ENCODE measurements around the gene CXCR6. TPM values are rescaled to one million over a fixed set of nuclear protein-coding genes. Genes with fewer than 3 reads are reported as not detected.

The CXCR6 gene
- total and polyA plus RNA-seq, 2 of the 13 experiments (the other 11 are each of a cell fraction or from before 2014, with no cell fraction given) = not detected

DNA sequence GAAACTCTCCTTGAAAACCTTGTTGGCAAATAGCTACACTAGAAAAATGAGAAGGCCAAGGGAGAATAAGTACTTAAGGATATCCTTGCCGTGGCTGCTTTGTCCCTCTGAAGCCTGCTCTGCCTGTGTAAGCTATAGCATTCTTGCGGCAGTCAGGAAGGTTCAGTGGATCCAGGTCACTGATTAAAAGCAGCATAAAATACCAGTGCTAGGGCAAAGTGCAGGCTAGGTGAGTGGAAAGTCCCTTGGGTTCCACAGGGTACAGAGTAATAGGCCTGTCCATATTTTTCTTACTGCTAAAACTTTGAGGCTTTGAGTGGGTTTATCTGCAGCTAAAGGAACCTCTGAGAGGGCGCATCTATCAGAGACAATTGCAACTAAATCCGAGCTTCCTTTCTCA lies 10.3 kb downstream of the CXCR6 start (continued):
- TF ChIP-seq, protein P1, sequence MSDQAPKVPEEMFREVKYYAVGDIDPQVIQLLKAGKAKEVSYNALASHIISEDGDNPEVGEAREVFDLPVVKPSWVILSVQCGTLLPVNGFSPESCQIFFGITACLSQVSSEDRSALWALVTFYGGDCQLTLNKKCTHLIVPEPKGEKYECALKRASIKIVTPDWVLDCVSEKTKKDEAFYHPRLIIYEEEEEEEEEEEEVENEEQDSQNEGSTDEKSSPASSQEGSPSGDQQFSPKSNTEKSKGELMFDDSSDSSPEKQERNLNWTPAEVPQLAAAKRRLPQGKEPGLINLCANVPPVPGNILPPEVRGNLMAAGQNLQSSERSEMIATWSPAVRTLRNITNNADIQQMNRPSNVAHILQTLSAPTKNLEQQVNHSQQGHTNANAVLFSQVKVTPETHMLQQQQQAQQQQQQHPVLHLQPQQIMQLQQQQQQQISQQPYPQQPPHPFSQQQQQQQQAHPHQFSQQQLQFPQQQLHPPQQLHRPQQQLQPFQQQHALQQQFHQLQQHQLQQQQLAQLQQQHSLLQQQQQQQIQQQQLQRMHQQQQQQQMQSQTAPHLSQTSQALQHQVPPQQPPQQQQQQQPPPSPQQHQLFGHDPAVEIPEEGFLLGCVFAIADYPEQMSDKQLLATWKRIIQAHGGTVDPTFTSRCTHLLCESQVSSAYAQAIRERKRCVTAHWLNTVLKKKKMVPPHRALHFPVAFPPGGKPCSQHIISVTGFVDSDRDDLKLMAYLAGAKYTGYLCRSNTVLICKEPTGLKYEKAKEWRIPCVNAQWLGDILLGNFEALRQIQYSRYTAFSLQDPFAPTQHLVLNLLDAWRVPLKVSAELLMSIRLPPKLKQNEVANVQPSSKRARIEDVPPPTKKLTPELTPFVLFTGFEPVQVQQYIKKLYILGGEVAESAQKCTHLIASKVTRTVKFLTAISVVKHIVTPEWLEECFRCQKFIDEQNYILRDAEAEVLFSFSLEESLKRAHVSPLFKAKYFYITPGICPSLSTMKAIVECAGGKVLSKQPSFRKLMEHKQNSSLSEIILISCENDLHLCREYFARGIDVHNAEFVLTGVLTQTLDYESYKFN (CRISPR knock-in tag; conservative IDR thresholded peaks at IDR 0.05) = no peak
- no peak for TF ChIP-seq ZNF629 (CRISPR knock-in tag; conservative IDR thresholded peaks at IDR 0.05)
- TF ChIP-seq ZNF746 (CRISPR knock-in tag; IDR thresholded peaks at IDR 0.05) = no peak

DNA sequence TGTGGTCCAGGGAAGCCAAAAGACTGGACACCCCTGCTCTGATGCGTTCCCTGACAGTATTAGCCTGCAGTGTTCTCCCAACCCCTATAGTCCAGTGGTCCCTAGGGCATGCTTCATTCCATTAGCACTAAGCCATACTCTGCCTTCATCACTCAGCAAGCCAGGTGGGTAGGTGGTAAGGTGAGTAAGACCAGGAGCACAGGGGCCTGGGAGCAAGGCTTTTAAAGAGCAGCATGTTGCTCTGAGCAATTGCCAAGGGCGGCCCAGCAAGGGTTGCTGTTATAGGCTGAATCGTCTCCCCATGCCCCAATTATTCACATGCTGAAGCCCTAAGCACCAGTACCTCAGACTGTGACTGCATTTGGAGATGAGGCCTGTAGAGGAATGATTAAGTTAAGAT lies 11.0 kb downstream of the CXCR6 start:
- intact Hi-C loops (cut with micrococcal nuclease; ENCODE audit: unreplicated experiment) (no loop called here), in situ Hi-C loops (cut with HindIII; ENCODE audit: extremely low pct_ligation_motif_present, low pct_unique_long_range_greater_than_20kb) (no loop called here)
- Histone ChIP-seq H3K27me3 (ENCODE audit: control insufficient read depth in 1 of 2, insufficient read depth in 2 of 2, low read length in 2 of 2) (no peaks in the 10 kb centered on the region), H3K9me3 (ENCODE audit: low read length) (no peaks in the 10 kb centered on the region), H3K4me2 (ENCODE audit: low read depth, low read length) (no peak overlapping the region), H4K20me1 (ENCODE audit: insufficient read depth, low read length) (no peaks in the 10 kb centered on the region; the same call in 1 of the 2 replicates), H3K79me2 (ENCODE audit: insufficient read depth, low read length) (no peaks in the 10 kb centered on the region), H3K4me1 (ENCODE audit: insufficient read depth, low read length) (no peaks in the 10 kb centered on the region), H3K9ac (ENCODE audit: insufficient read depth, low read depth, low read length) (no peak overlapping the region), H3K36me3 (replicated peaks in 1 of 2; ENCODE audit: control insufficient read depth in 1 of 2, insufficient read depth in 2 of 2, low read length in 2 of 2) (peaks cover 49 to 93% of the 10 kb centered on the region in 2 experiments), H2AFZ (ENCODE audit: low read length) (no peak overlapping the region), H3K27ac (ENCODE audit: extremely low read length, insufficient read depth, low read length) (no peak overlapping the region), H3K4me3 (replicated peaks in 1 of 3; ENCODE audit: insufficient read depth in 1 of 3, low read depth in 2 of 3, low read length in 3 of 3) (no peak overlapping the region)
- no peak for FAIRE-seq
- ATAC-seq = no peak
- DNase-seq (ENCODE audit: low spot score) = no peak
- ChIA-PET CTCF (ENCODE audit: low intra/inter-chr PET ratio, low total read pairs) (no interaction called here), POLR2A (no interaction called here)
- WGBS (ENCODE audit: low lambda C conversion rate) = 100% methylated on average over 3 of the region's 3 CpGs
- no TSS peak for BruUV-seq (replicated peaks)
- TF ChIP-seq RAD51 (IDR thresholded peaks at IDR 0.05; ENCODE audit: borderline replicate concordance) (no peak), ZNF672 (CRISPR knock-in tag; IDR thresholded peaks at IDR 0.05) (no peak), ZNF251 (CRISPR knock-in tag; IDR thresholded peaks at IDR 0.05) (no peak), ZNF225 (CRISPR knock-in tag; IDR thresholded peaks at IDR 0.05) (no peak), SMARCC2 (IDR thresholded peaks at IDR 0.05) (no peak), CAMTA2 (CRISPR knock-in tag; IDR thresholded peaks at IDR 0.05; ENCODE audit: borderline replicate concordance) (no peak), TFDP1 (CRISPR knock-in tag; IDR thresholded peaks at IDR 0.05; ENCODE audit: borderline replicate concordance) (no peak)
- TF ChIP-seq, protein P2, sequence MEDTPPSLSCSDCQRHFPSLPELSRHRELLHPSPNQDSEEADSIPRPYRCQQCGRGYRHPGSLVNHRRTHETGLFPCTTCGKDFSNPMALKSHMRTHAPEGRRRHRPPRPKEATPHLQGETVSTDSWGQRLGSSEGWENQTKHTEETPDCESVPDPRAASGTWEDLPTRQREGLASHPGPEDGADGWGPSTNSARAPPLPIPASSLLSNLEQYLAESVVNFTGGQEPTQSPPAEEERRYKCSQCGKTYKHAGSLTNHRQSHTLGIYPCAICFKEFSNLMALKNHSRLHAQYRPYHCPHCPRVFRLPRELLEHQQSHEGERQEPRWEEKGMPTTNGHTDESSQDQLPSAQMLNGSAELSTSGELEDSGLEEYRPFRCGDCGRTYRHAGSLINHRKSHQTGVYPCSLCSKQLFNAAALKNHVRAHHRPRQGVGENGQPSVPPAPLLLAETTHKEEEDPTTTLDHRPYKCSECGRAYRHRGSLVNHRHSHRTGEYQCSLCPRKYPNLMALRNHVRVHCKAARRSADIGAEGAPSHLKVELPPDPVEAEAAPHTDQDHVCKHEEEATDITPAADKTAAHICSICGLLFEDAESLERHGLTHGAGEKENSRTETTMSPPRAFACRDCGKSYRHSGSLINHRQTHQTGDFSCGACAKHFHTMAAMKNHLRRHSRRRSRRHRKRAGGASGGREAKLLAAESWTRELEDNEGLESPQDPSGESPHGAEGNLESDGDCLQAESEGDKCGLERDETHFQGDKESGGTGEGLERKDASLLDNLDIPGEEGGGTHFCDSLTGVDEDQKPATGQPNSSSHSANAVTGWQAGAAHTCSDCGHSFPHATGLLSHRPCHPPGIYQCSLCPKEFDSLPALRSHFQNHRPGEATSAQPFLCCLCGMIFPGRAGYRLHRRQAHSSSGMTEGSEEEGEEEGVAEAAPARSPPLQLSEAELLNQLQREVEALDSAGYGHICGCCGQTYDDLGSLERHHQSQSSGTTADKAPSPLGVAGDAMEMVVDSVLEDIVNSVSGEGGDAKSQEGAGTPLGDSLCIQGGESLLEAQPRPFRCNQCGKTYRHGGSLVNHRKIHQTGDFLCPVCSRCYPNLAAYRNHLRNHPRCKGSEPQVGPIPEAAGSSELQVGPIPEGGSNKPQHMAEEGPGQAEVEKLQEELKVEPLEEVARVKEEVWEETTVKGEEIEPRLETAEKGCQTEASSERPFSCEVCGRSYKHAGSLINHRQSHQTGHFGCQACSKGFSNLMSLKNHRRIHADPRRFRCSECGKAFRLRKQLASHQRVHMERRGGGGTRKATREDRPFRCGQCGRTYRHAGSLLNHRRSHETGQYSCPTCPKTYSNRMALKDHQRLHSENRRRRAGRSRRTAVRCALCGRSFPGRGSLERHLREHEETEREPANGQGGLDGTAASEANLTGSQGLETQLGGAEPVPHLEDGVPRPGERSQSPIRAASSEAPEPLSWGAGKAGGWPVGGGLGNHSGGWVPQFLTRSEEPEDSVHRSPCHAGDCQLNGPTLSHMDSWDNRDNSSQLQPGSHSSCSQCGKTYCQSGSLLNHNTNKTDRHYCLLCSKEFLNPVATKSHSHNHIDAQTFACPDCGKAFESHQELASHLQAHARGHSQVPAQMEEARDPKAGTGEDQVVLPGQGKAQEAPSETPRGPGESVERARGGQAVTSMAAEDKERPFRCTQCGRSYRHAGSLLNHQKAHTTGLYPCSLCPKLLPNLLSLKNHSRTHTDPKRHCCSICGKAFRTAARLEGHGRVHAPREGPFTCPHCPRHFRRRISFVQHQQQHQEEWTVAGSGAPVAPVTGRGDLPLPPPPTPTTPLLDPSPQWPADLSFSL (CRISPR knock-in tag; IDR thresholded peaks at IDR 0.05) = no peak
